ENCODE data around the gene PTPA. TPM values are rescaled to one million over a fixed set of nuclear protein-coding genes. Genes with fewer than 3 reads are reported as not detected.

Gene PTPA
- total and polyA plus RNA-seq, 10 of the 15 experiments (the other 5 are each of a cell fraction or from before 2014, with no cell fraction given) = 1.6 to 111 (median 55.1) TPM

DNA sequence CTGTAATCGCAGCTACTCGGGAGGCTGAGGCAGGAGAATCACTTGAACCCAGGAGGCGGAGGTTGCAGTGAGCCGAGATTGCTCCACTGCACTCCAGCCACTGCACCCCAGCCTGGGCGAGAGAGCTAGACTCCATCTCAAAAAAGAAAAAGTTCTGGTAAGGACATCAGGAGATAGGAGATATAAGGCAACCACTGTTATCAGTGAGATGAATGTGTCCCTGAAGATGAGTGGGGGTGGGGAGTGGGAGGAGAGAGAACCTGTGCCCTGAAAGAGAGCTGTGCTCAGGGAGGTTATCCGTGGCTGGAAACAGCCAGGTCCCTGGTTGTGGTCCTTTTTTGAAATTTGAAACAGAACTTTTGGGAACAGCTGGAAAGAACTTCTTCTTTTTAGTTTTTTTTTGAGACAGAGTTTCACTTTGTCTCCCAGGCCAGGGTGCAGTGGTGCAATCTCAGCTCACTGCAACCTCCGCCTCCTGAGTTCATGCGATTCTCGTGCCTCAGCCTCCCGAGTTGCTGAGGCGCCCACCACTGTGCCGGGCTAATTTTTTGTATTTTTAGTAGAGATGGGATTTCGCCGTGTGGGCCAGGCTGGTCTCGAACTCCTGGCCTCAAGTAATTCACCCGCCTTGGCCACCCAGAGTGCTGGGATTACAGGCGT lies 2.6 kb downstream of the PTPA start:
- Histone ChIP-seq H3K4me1 (ENCODE audit: control insufficient read depth, insufficient read depth, low read length) (peaks cover 7% of the 10 kb centered on the region), H3K27ac (ENCODE audit: control insufficient read depth, insufficient read depth) (no peak overlapping the region; the same call in 1 of the 2 replicates), H3K4me2 (ENCODE audit: control insufficient read depth, insufficient read depth) (peak overlapping the region; percentile 59), H2AFZ (ENCODE audit: control insufficient read depth, low read depth, low read length) (no peak overlapping the region), H3K79me2 (ENCODE audit: control insufficient read depth, insufficient read depth, low read length) (peaks cover 25% of the 10 kb centered on the region), H3K27me3 (replicated peaks in 1 of 2; ENCODE audit: control insufficient read depth in 2 of 2, insufficient read depth in 2 of 2, low read length in 1 of 2) (no peaks in the 10 kb centered on the region; a peak in 1 of 4 replicates), H3K36me3 (ENCODE audit: control insufficient read depth in 2 of 2, insufficient read depth in 2 of 2, low read length in 1 of 2) (no peaks in the 10 kb centered on the region), H4K20me1 (ENCODE audit: control insufficient read depth, insufficient read depth) (no peaks in the 10 kb centered on the region), H3K9ac (ENCODE audit: control insufficient read depth, insufficient read depth, low read length) (no peak overlapping the region), H3K4me3 (peak overlapping the region; percentile 25; the same call in 1 of the 2 replicates), H3K9me3 (replicated peaks; ENCODE audit: control insufficient read depth, insufficient read depth, low read length) (no peaks in the 10 kb centered on the region; the same call in 2 of the 3 replicates)
- no peak for DNase-seq (ENCODE audit: low read depth, low spot score)
- BruUV-seq (replicated peaks) = no TSS peak
- WGBS (ENCODE audit: insufficient coverage, insufficient replicate concordance, low lambda C conversion rate, missing lambda C conversion rate) = 63% methylated on average over 17 of the region's 17 CpGs
- CTCF ChIA-PET = interaction anchor here (0.8 to 4.4 kb wide), 6 partner anchors 11 to 511 kb away, joined by 3 to 32 read pairs (median 9); partner anchors contain the start of genes DOLPP1 and NTMT1
- ATAC-seq = no peak
- peak; percentile 41 for FAIRE-seq
- SMC1A ChIA-PET (ENCODE audit: uncharacterized antibody, unreplicated experiment) = interaction anchor here (1.2 to 2.6 kb wide), 4 partner anchors 12 to 512 kb away, joined by 3 to 11 read pairs (median 5); partner anchors contain the start of gene NTMT1
- RAD21 ChIA-PET (ENCODE audit: unreplicated experiment) = interaction anchor here (0.8 to 2.0 kb wide), 4 partner anchors 12 to 30 kb away, joined by 3 to 6 read pairs (median 3); no protein-coding TSS in a partner anchor
- POLR2A ChIA-PET = interaction anchor here (1.0 to 2.2 kb wide), 6 partner anchors 10 to 511 kb away, joined by 3 to 14 read pairs (median 6); no protein-coding TSS in a partner anchor
- no peak for TF ChIP-seq RAD51 (IDR thresholded peaks at IDR 0.05)
- TF ChIP-seq SUPT20H (IDR thresholded peaks at IDR 0.05; ENCODE audit: borderline replicate concordance, control insufficient read depth, low read depth, low read length) = no peak
- TF ChIP-seq IKZF1 (conservative IDR thresholded peaks at IDR 0.05) = peak; percentile 31; the same call in 1 of the 2 replicates
- TF ChIP-seq, protein P1, sequence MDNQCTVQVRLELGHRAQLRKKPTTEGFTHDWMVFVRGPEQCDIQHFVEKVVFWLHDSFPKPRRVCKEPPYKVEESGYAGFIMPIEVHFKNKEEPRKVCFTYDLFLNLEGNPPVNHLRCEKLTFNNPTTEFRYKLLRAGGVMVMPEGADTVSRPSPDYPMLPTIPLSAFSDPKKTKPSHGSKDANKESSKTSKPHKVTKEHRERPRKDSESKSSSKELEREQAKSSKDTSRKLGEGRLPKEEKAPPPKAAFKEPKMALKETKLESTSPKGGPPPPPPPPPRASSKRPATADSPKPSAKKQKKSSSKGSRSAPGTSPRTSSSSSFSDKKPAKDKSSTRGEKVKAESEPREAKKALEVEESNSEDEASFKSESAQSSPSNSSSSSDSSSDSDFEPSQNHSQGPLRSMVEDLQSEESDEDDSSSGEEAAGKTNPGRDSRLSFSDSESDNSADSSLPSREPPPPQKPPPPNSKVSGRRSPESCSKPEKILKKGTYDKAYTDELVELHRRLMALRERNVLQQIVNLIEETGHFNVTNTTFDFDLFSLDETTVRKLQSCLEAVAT (IDR thresholded peaks at IDR 0.05) = 0 out of 2 replicates have a peak, but pooled peaks have one; percentile 21
- TF ChIP-seq PAX5 (IDR thresholded peaks at IDR 0.05; ENCODE audit: borderline replicate concordance, low read depth, low read length) = no peak
- in situ Hi-C loops (cut with MboI) (no loop called here), intact Hi-C loops (cut with micrococcal nuclease; ENCODE audit: unreplicated experiment) (no loop called here)
